DND-41 (cell line): Measurements from ENCODE around the gene ANKDD1B.
A peak's percentile ranks its signal among the peaks of the same experiment; 100 is the strongest.

Experiments
- ATAC-seq: fragments of 200-7000 bp; cut with Tn5 transposase; 3 replicates; pipeline ENCODE4 v1.9.1; 2021; ENCODE audit warnings: low read depth; ENCODE audit not compliant: insufficient read depth
- DNase-seq: peaks from one replicate; pipeline ENCODE4 v3.0.0-alpha.2; 2020
- H2AFZ ChIP-seq: 2 replicates; pipeline ENCODE4 v1.6.0; 2012; ENCODE audit warnings: low read depth, low read length
- H3K27ac ChIP-seq: 2 replicates; pipeline ENCODE4 v1.5.1; 2012; ENCODE audit warnings: low read length, inconsistent platforms
- H3K27me3 ChIP-seq: fragments of 200-600 bp; sonication (generic); 2 replicates; pipeline ENCODE4 v1.6.0; 2012; ENCODE audit warnings: low read length, mild to moderate bottlenecking, inconsistent platforms; ENCODE audit not compliant: insufficient read depth, poor library complexity
- H3K36me3 ChIP-seq: 2 replicates; pipeline ENCODE4 v1.5.1; 2012; ENCODE audit warnings: low read length, inconsistent platforms; ENCODE audit not compliant: insufficient read depth
- H3K4me1 ChIP-seq: 2 replicates; pipeline ENCODE4 v1.5.1; 2012; ENCODE audit warnings: mild to moderate bottlenecking, low read length; ENCODE audit not compliant: insufficient read depth
- H3K4me2 ChIP-seq: 2 replicates; pipeline ENCODE4 v1.6.0; 2012; ENCODE audit warnings: mild to moderate bottlenecking, moderate library complexity, low read length, inconsistent platforms; ENCODE audit not compliant: insufficient read depth
- H3K4me3 ChIP-seq, 2 experiments: fragments of 200-600 bp in 1 of 2; shearing (Covaris generic) in 1 of 2; 2 replicates each; pipeline ENCODE4 v1.5.1; 2012 to 2016; ENCODE audit warnings: inconsistent platforms in 2 of 2, low read length in 2 of 2, mild to moderate bottlenecking in 2 of 2, low read depth in 1 of 2, moderate library complexity in 1 of 2
- H3K79me2 ChIP-seq: 2 replicates; pipeline ENCODE4 v1.6.0; 2012; ENCODE audit warnings: low read length, inconsistent platforms; ENCODE audit not compliant: insufficient read depth
- H3K9ac ChIP-seq: 2 replicates; pipeline ENCODE4 v1.6.0; 2012; ENCODE audit warnings: low read depth, mild to moderate bottlenecking, inconsistent platforms, low read length, moderate library complexity
- H3K9me3 ChIP-seq: 2 replicates; pipeline ENCODE4 v1.5.1; 2012; ENCODE audit warnings: low read length, moderate library complexity, mild to moderate bottlenecking, inconsistent platforms; ENCODE audit not compliant: insufficient read depth, severe bottlenecking
- H4K20me1 ChIP-seq: 2 replicates; pipeline ENCODE4 v1.6.0; 2012; ENCODE audit warnings: low read length; ENCODE audit not compliant: insufficient read depth
- CTCF ChIP-seq: IDR thresholded peaks from 2 replicates; pipeline ENCODE4 v1.5.1; 2012; ENCODE audit warnings: borderline replicate concordance, low read length, moderate library complexity, mild to moderate bottlenecking; ENCODE audit not compliant: poor library complexity, severe bottlenecking; ENCODE audit errors: extremely low read depth
- EZH2 ChIP-seq: IDR thresholded peaks from 3 replicates; pipeline ENCODE4 v1.6.1; 2012; ENCODE audit warnings: borderline replicate concordance, low read depth, mild to moderate bottlenecking, moderate library complexity, low read length, inconsistent platforms; ENCODE audit not compliant: severe bottlenecking

Gene ANKDD1B

GRCh38 chr5:75710637-75711036 is 99.4 kb downstream of the ANKDD1B start:
- no peak for TF ChIP-seq CTCF
- no peak for TF ChIP-seq EZH2
- peaks cover 54% of the 10 kb centered on the region for H3K79me2 ChIP-seq
- ATAC-seq, result no peak

GRCh38 chr5:75711151-75711550 is 99.9 kb downstream of the ANKDD1B start:
- H4K20me1 ChIP-seq, result peaks cover 6% of the 10 kb centered on the region; the same call in 1 of the 2 replicates
- no peak overlapping the region for H3K4me2 ChIP-seq
- DNase-seq (no peak), ATAC-seq (no peak)
- H3K27ac ChIP-seq, result no peak overlapping the region
- H3K9ac ChIP-seq, result no peak overlapping the region
- no peak overlapping the region for H3K4me3 ChIP-seq
- H2AFZ ChIP-seq, result no peak overlapping the region
- TF ChIP-seq CTCF (no peak), EZH2 (no peak)
- H3K36me3 ChIP-seq, result peaks cover 60% of the 10 kb centered on the region
- H3K79me2 ChIP-seq, result peaks cover 59% of the 10 kb centered on the region
- no peaks in the 10 kb centered on the region for H3K27me3 ChIP-seq
- no peaks in the 10 kb centered on the region for H3K9me3 ChIP-seq
- peaks cover 23% of the 10 kb centered on the region for H3K4me1 ChIP-seq

More at GRCh38 chr5:75710637-75711036, 99.4 kb downstream of the ANKDD1B start:
- Histone ChIP-seq H3K9ac (no peak overlapping the region), H3K4me3 (no peak overlapping the region), H3K27ac (no peak overlapping the region), H3K27me3 (no peaks in the 10 kb centered on the region), H2AFZ (no peak overlapping the region), H3K9me3 (no peaks in the 10 kb centered on the region), H4K20me1 (peaks cover 6% of the 10 kb centered on the region; the same call in 1 of the 2 replicates), H3K36me3 (peaks cover 65% of the 10 kb centered on the region), H3K4me1 (peaks cover 18% of the 10 kb centered on the region), H3K4me2 (no peak overlapping the region)
- DNase-seq, result no peak

GRCh38 chr5:75712091-75712490 is 100.8 kb downstream of the ANKDD1B start:
- TF ChIP-seq EZH2 (no peak), CTCF (no peak)
- H3K27me3 ChIP-seq, result no peaks in the 10 kb centered on the region
- no peak overlapping the region for H3K4me2 ChIP-seq
- peaks cover 68% of the 10 kb centered on the region for H3K79me2 ChIP-seq
- H2AFZ ChIP-seq, result no peak overlapping the region
- H3K36me3 ChIP-seq, result peaks cover 54% of the 10 kb centered on the region
- H4K20me1 ChIP-seq, result peaks cover 6% of the 10 kb centered on the region; the same call in 1 of the 2 replicates
- DNase-seq, result no peak
- no peak for ATAC-seq
- no peak overlapping the region for H3K9ac ChIP-seq
- no peaks in the 10 kb centered on the region for H3K9me3 ChIP-seq
- H3K27ac ChIP-seq, result no peak overlapping the region
- no peak overlapping the region for H3K4me3 ChIP-seq
- H3K4me1 ChIP-seq, result peaks cover 27% of the 10 kb centered on the region

- Histone ChIP-seq H3K36me3 (peaks cover 25% of the 10 kb centered on the region), H3K27ac (peak overlapping the region; percentile 98), H2AFZ (peak overlapping the region; percentile 99), H3K4me3 (peak overlapping the region; percentile 83 to 98), H3K79me2 (peaks cover 54% of the 10 kb centered on the region), H3K9me3 (no peaks in the 10 kb centered on the region), H3K27me3 (no peaks in the 10 kb centered on the region), H3K4me1 (peaks cover 36% of the 10 kb centered on the region), H3K4me2 (peak overlapping the region; percentile 75), H4K20me1 (peaks cover 2% of the 10 kb centered on the region; the same call in 1 of the 2 replicates), H3K9ac (peak overlapping the region; percentile 91)
- DNase-seq (no peak), ATAC-seq (peak; percentile 25)
- no peak for TF ChIP-seq CTCF
- no peak for TF ChIP-seq EZH2
Observed at GRCh38 chr5:75716715-75717081, 105.4 kb downstream of the ANKDD1B start.
